ENCODE results near the gene VSX1.

Gene VSX1

DNA sequence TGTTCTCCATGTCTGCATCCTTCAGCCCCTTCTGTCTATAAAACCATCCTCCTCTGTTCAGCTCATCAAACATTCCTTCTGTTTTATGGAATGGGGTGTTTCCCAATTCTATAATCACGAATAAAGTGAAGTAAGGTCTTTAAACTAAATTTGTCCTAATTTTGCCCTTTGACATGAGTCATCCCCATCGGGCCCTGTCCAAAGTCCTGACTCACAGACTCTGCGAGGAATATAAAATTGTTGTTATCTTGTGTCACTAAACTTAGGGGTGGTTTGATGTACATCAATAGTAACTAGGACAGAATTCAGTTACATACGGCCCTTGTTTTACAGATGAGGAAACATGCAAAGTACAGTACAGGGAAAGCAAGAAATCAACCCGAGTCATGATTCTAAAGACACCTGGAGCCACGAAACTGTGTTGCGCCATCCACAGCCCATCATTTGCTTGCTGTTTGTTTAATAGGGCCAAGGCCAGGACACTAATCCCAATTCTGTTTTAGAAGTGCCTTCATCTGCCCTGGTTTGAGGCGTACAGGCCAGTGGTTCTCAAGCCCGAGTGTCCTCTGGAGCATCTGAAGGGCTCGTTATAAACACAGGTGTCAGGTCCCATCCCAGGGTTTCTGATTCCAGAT, 26.8 kb downstream of the VSX1 start:
- DNase-seq (ENCODE audit: low spot score): no peak
- no peak for TF ChIP-seq CTCF (IDR thresholded peaks at IDR 0.05; ENCODE audit: borderline replicate concordance, control extremely low read depth, extremely low read depth, insufficient read depth, missing control alignments)
- in situ Hi-C loops (cut with MboI; ENCODE audit: low sequenced_read_pairs, unreplicated experiment): loop anchor here (25.0 kb wide), 1 partner anchor 357 kb away; the partner anchor contains the start of gene GINS1

- TF ChIP-seq CTCF (IDR thresholded peaks at IDR 0.05; ENCODE audit: borderline replicate concordance, control extremely low read depth, extremely low read depth, insufficient read depth, missing control alignments): no peak
- in situ Hi-C loops (cut with MboI; ENCODE audit: low sequenced_read_pairs, unreplicated experiment): loop anchor here (25.0 kb wide), 1 partner anchor 358 kb away; the partner anchor contains the start of gene GINS1
- no peak for DNase-seq (ENCODE audit: low spot score)
These were observed 27.7 kb downstream of the VSX1 start for GRCh38 chr20:25054096-25054820.

- in situ Hi-C loops (cut with MboI; ENCODE audit: low sequenced_read_pairs, unreplicated experiment): loop anchor here (25.0 kb wide), 1 partner anchor 359 kb away; the partner anchor contains the start of gene GINS1
- TF ChIP-seq CTCF (IDR thresholded peaks at IDR 0.05; ENCODE audit: borderline replicate concordance, control extremely low read depth, extremely low read depth, insufficient read depth, missing control alignments): no peak
These were observed 28.5 kb downstream of the VSX1 start for GRCh38 chr20:25053255-25054031.

GRCh38 chr20:25052255-25053194, 29.4 kb downstream of the VSX1 start:
- DNase-seq (ENCODE audit: low spot score): peak; percentile 62
- in situ Hi-C loops (cut with MboI; ENCODE audit: low sequenced_read_pairs, unreplicated experiment): loop anchor here (25.0 kb wide), 1 partner anchor 360 kb away; the partner anchor contains the start of gene GINS1
- no peak for TF ChIP-seq CTCF (IDR thresholded peaks at IDR 0.05; ENCODE audit: borderline replicate concordance, control extremely low read depth, extremely low read depth, insufficient read depth, missing control alignments)

More at GRCh38 chr20:25053255-25054031, 28.5 kb downstream of the VSX1 start:
- no peak for DNase-seq (ENCODE audit: low spot score)

DNA sequence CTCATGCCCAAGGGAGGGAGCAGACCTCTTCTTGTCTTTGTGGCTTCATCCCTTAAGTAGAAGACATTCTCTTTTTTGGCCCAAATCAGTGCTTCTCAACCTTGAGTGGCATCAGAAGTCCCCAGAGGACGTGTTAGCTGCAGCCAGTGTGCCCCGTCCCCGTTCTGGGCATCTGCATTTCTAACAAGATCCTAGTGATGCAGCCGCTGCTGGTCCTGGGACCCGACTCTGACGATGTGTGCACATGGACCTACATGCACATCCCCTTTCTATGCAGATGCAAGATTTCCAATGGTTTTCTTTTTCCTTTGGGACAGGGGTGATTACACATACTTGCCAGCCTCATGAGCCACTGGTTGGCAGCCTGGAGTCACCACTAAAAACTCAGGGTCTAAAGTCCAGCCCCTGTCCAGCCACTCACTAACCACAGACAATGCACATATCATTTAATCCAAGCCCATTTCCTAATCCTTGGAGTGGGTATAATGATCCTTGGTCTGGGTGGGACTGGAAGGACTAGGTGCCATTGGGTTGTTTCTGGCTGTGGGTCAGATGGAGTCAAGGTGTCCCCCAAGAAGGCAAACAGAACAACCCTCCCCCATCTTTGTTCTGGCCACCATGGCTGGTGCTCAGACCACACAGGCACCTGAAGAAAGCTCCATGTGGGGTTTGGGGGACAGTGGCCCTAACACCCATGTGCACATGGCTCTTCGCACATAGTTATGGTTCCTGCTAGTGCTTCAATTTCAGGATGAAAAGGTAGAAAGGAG, 30.4 kb downstream of the VSX1 start:
- in situ Hi-C loops (cut with MboI; ENCODE audit: low sequenced_read_pairs, unreplicated experiment): loop anchor here (25.0 kb wide), 1 partner anchor 361 kb away; the partner anchor contains the start of gene GINS1
- no peak for TF ChIP-seq CTCF (IDR thresholded peaks at IDR 0.05; ENCODE audit: borderline replicate concordance, control extremely low read depth, extremely low read depth, insufficient read depth, missing control alignments)
- DNase-seq (ENCODE audit: low spot score): no peak

Data from GM13976 (cell line).